PC-9 (cell line): ENCODE results near the gene STUM. TPM values are rescaled to one million over a fixed set of nuclear protein-coding genes. Genes with fewer than 3 reads are reported as not detected.

ENCODE experiments used
- BruUV-seq: library from RNA; stranded (reverse); fragments of 400-500 nt; replicated peaks from 2 replicates; lab custom pipeline; 2021; lab: Mats Ljungman, UMichigan
- CTCF ChIA-PET: fragments of 300-600 bp; sonication (Branson Sonifier 250); formaldehyde crosslinking; loops from one replicate; lab custom pipeline; 2022; ENCODE audit warnings: antibody characterized with exemption; lab: Charles Lee
- POLR2A ChIA-PET: fragments of 300-600 bp; sonication (Branson Sonifier 250); formaldehyde crosslinking; loops from one replicate; lab custom pipeline; 2022; ENCODE audit warnings: antibody characterized with exemption; ENCODE audit not compliant: unreplicated experiment; lab: Charles Lee
- DNase-seq, 2 experiments: peaks; one replicate each; pipeline versions ENCODE4 v3.0.0 to v3.0.0-alpha.2; 2015 to 2022; ENCODE audit warnings: mixed read lengths in 1 of 2
- H2AFZ ChIP-seq: fragments of 200-600 bp; sonication (generic); 2 replicates; pipeline ENCODE4 v1.8.1; 2017; ENCODE audit warnings: antibody characterized with exemption
- H3F3A ChIP-seq: fragments of 200-600 bp; sonication (generic); 2 replicates; pipeline ENCODE4 v1.8.1; 2017; ENCODE audit warnings: antibody characterized with exemption, mild to moderate bottlenecking, low read depth; ENCODE audit not compliant: insufficient read depth
- H3K27ac ChIP-seq: fragments of 200-600 bp; sonication (generic); 2 replicates; pipeline ENCODE4 v1.6.1; 2016; ENCODE audit warnings: mixed run types
- H3K27me3 ChIP-seq: fragments of 200-600 bp; sonication (generic); 2 replicates; pipeline ENCODE4 v1.6.1; 2016; ENCODE audit warnings: low read depth, mixed run types; ENCODE audit not compliant: insufficient read depth
- H3K36me3 ChIP-seq: fragments of 200-600 bp; sonication (generic); 2 replicates; pipeline ENCODE4 v1.6.1; 2016; ENCODE audit warnings: low read depth, mixed run types
- H3K4me1 ChIP-seq: fragments of 200-600 bp; sonication (generic); replicated peaks from 2 replicates; pipeline ENCODE4 v1.6.1; 2016; ENCODE audit warnings: mixed run types; ENCODE audit not compliant: insufficient read depth
- H3K4me2 ChIP-seq: fragments of 200-600 bp; sonication (generic); 2 replicates; pipeline ENCODE4 v1.6.1; 2017; ENCODE audit warnings: mixed run types
- H3K4me3 ChIP-seq: fragments of 200-600 bp; sonication (generic); 2 replicates; pipeline ENCODE4 v1.6.1; 2016; ENCODE audit warnings: mixed run types
- H3K79me2 ChIP-seq: fragments of 200-600 bp; sonication (generic); 2 replicates; pipeline ENCODE4 v1.6.1; 2017; ENCODE audit warnings: low read depth, mixed run types
- H3K9me2 ChIP-seq: fragments of 200-600 bp; sonication (generic); 2 replicates; pipeline ENCODE4 v1.8.1; 2017; ENCODE audit warnings: mild to moderate bottlenecking; ENCODE audit not compliant: insufficient read depth
- H3K9me3 ChIP-seq: fragments of 200-600 bp; sonication (generic); 2 replicates; pipeline ENCODE4 v1.8.1; 2016; ENCODE audit warnings: low read depth; ENCODE audit not compliant: insufficient read depth
- H4K20me1 ChIP-seq: fragments of 200-600 bp; sonication (generic); 2 replicates; pipeline ENCODE4 v1.8.1; 2017; ENCODE audit not compliant: insufficient read depth
- EZH2 ChIP-seq: fragments of 200-600 bp; sonication (generic); IDR thresholded peaks from 2 replicates; pipeline ENCODE4 v1.8.0; 2017; ENCODE audit warnings: antibody characterized with exemption, low read depth
- intact Hi-C: fragments of 100-400 bp; cut with micrococcal nuclease; formaldehyde crosslinking; loops from one replicate; pipeline ENCODE4 v1.10.0; 2022; ENCODE audit not compliant: unreplicated experiment
- total RNA-seq: library from RNA; stranded (reverse); gene quantifications from 2 replicates; pipeline ENCODE4 v1.2.3, GENCODE V29; 2021
- TF ChIP-seq, protein P1 (sequence below): fragments of 200-600 bp; sonication (generic); conservative IDR thresholded peaks from 2 replicates; pipeline ENCODE4 v1.6.1; 2017; ENCODE audit warnings: mixed run types, antibody characterized with exemption, mild to moderate bottlenecking, moderate library complexity

The STUM gene
- total RNA-seq, 1 experiment from 2014 or later, result not detected

DNA sequence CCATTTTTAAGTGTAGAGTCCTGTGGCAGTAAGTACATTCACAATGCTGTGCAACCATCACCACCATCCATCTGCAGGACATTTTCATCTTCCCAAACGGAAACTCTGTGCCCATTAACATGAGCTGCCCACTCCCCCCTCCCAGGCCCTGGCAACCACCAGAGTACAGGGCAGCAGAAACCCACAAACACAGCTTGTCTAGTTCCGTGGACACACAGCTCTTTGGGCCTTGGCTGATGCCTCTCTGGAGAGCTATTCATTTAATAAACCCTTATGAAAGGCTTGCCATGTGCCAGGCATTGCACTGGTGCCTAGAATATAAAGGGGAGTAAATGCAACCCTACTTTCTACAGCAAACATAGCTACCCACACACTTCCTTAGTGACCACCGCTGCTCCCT, 28.0 kb downstream of the STUM start:
- Histone ChIP-seq H2AFZ (no peak overlapping the region), H3K36me3 (no peaks in the 10 kb centered on the region), H3F3A (no peaks in the 10 kb centered on the region), H3K4me1 (no peaks in the 10 kb centered on the region), H3K4me2 (no peak overlapping the region), H3K4me3 (no peak overlapping the region), H3K79me2 (no peaks in the 10 kb centered on the region), H3K27me3 (no peaks in the 10 kb centered on the region; the same call in 1 of the 2 replicates), H3K27ac (no peak overlapping the region), H4K20me1 (no peaks in the 10 kb centered on the region), H3K9me2 (no peaks in the 10 kb centered on the region), H3K9me3 (no peaks in the 10 kb centered on the region)
- DNase-seq, result no peak
- ChIA-PET CTCF (no interaction called here), POLR2A (no interaction called here)
- no TSS peak for BruUV-seq
- intact Hi-C loops, result no loop called here
- TF ChIP-seq, protein P1, sequence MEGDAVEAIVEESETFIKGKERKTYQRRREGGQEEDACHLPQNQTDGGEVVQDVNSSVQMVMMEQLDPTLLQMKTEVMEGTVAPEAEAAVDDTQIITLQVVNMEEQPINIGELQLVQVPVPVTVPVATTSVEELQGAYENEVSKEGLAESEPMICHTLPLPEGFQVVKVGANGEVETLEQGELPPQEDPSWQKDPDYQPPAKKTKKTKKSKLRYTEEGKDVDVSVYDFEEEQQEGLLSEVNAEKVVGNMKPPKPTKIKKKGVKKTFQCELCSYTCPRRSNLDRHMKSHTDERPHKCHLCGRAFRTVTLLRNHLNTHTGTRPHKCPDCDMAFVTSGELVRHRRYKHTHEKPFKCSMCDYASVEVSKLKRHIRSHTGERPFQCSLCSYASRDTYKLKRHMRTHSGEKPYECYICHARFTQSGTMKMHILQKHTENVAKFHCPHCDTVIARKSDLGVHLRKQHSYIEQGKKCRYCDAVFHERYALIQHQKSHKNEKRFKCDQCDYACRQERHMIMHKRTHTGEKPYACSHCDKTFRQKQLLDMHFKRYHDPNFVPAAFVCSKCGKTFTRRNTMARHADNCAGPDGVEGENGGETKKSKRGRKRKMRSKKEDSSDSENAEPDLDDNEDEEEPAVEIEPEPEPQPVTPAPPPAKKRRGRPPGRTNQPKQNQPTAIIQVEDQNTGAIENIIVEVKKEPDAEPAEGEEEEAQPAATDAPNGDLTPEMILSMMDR, result no peak
- TF ChIP-seq EZH2, result no peak

- H3K27ac ChIP-seq, result no peak overlapping the region
- intact Hi-C loops, result no loop called here
- no peaks in the 10 kb centered on the region for H3K9me2 ChIP-seq
- no peaks in the 10 kb centered on the region for H3K4me1 ChIP-seq
- no peaks in the 10 kb centered on the region for H4K20me1 ChIP-seq
- no peak overlapping the region for H3K4me2 ChIP-seq
- ChIA-PET CTCF (no interaction called here), POLR2A (no interaction called here)
- no peaks in the 10 kb centered on the region for H3K79me2 ChIP-seq
- no peaks in the 10 kb centered on the region for H3F3A ChIP-seq
- no peaks in the 10 kb centered on the region for H3K36me3 ChIP-seq
- H2AFZ ChIP-seq, result no peak overlapping the region
- no peak overlapping the region for H3K4me3 ChIP-seq
- H3K9me3 ChIP-seq, result no peaks in the 10 kb centered on the region
- BruUV-seq, result no TSS peak
- no peak for DNase-seq
- H3K27me3 ChIP-seq, result peaks cover under 1% of the 10 kb centered on the region
- no peak for TF ChIP-seq EZH2
- TF ChIP-seq, protein P1, result no peak
These were observed 29.0 kb downstream of the STUM start for GRCh38 chr1:226577401-226578180.

- no peaks in the 10 kb centered on the region for H3K79me2 ChIP-seq
- peaks cover 14% of the 10 kb centered on the region for H3K27me3 ChIP-seq
- no peak for DNase-seq
- CTCF ChIA-PET, result no interaction called here
- POLR2A ChIA-PET, result interaction anchor here (0.6 kb wide), 1 partner anchor 269 kb away, joined by 3 read pairs; no protein-coding TSS in a partner anchor
- H3K4me2 ChIP-seq, result no peak overlapping the region
- H3K27ac ChIP-seq, result no peak overlapping the region
- H2AFZ ChIP-seq, result no peak overlapping the region
- no peaks in the 10 kb centered on the region for H3K36me3 ChIP-seq
- no peaks in the 10 kb centered on the region for H3K9me2 ChIP-seq
- H4K20me1 ChIP-seq, result no peaks in the 10 kb centered on the region
- H3F3A ChIP-seq, result no peaks in the 10 kb centered on the region
- intact Hi-C loops, result no loop called here
- BruUV-seq, result no TSS peak
- H3K9me3 ChIP-seq, result no peaks in the 10 kb centered on the region
- no peaks in the 10 kb centered on the region for H3K4me1 ChIP-seq
- TF ChIP-seq, protein P1, result no peak
- no peak for TF ChIP-seq EZH2
- no peak overlapping the region for H3K4me3 ChIP-seq
These were observed 30.5 kb downstream of the STUM start for GRCh38 chr1:226578946-226579578.
